ENCODE results near the gene CEP68.
A peak's percentile ranks its signal among the peaks of the same experiment; 100 is the strongest.

Gene CEP68

DNA sequence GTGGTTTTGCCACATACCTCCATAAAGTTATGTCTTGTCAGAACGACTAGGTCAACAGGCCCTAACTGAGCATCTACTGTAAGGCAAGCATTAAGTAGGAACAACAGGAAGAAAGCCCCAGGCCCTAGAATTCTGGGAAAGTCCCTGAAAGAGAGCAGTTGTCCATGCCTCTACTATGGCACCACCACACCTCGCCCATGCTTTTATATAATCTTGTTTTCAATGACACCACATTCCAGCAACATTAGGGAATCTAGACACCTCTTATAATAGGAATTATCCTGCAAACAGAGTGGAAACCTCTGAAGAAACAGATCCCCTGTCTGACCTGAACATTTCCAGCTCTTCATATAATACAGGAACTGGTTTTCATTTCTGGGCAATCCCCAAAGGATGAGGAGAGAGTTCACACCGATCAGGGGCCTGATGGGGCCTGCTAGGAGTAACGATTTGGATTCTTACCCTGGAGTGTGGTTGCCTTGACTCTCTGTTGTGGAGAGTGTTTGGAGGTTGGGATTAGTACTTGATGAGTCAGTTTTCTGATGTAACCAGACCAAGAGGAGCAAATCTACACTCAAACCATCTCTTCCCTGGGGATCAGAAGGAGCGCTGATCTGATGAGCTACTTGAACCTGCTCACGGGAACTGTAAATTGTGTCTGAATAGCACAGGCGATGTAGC, 31.9 kb upstream of the CEP68 start:
- DNase-seq (ENCODE audit: low spot score): no peak
- TF ChIP-seq, protein P1, sequence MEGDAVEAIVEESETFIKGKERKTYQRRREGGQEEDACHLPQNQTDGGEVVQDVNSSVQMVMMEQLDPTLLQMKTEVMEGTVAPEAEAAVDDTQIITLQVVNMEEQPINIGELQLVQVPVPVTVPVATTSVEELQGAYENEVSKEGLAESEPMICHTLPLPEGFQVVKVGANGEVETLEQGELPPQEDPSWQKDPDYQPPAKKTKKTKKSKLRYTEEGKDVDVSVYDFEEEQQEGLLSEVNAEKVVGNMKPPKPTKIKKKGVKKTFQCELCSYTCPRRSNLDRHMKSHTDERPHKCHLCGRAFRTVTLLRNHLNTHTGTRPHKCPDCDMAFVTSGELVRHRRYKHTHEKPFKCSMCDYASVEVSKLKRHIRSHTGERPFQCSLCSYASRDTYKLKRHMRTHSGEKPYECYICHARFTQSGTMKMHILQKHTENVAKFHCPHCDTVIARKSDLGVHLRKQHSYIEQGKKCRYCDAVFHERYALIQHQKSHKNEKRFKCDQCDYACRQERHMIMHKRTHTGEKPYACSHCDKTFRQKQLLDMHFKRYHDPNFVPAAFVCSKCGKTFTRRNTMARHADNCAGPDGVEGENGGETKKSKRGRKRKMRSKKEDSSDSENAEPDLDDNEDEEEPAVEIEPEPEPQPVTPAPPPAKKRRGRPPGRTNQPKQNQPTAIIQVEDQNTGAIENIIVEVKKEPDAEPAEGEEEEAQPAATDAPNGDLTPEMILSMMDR (IDR thresholded peaks at IDR 0.05; ENCODE audit: extremely low read depth, insufficient read depth, missing control alignments): no peak
- in situ Hi-C loops (cut with MboI; ENCODE audit: low pct_unique_long_range_greater_than_20kb, low sequenced_read_pairs, unreplicated experiment): no loop called here

DNA sequence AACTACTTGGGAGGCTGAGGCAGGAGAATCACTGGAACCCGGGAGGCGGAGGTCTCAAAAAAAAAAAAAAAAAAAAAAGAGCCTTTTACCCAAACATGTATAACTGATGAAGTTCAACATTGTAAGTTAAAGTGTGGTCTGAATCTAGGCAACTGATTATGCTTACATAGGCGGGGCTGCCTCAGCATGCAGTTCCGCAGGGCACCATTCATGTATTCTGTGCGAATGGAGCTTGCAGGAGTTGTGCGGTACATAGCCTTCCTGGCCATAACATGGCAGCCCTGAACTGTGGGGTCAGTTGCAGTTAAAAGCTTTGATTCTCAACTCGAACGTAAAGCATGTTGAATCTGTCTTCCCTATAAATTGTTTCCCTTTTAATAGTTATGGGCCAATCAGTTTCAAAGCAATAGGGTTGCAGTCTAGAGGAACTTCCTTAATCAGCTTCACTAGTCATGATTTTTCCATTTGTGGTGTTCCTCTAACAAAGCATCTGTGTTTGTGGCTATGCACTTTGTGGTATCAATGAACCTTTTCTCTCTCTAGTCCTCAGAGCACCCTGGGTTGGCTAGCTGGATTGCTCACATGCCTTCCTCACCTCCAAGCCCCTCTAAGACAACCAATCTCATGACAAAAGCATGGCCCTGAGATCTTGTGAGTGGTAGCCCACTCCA, 30.6 kb upstream of the CEP68 start:
- TF ChIP-seq, protein P1 (IDR thresholded peaks at IDR 0.05; ENCODE audit: extremely low read depth, insufficient read depth, missing control alignments): no peak
- in situ Hi-C loops (cut with MboI; ENCODE audit: low pct_unique_long_range_greater_than_20kb, low sequenced_read_pairs, unreplicated experiment): loop anchor here (25.0 kb wide), 3 partner anchors 113 to 688 kb away; no protein-coding TSS in a partner anchor
- DNase-seq (ENCODE audit: low spot score): no peak

GRCh38 chr2:65026154-65026553, 30.1 kb upstream of the CEP68 start:
- in situ Hi-C loops (cut with MboI; ENCODE audit: low pct_unique_long_range_greater_than_20kb, low sequenced_read_pairs, unreplicated experiment): loop anchor here (25.0 kb wide), 3 partner anchors 114 to 689 kb away; no protein-coding TSS in a partner anchor
- DNase-seq (ENCODE audit: low spot score): no peak
- TF ChIP-seq, protein P1 (IDR thresholded peaks at IDR 0.05; ENCODE audit: extremely low read depth, insufficient read depth, missing control alignments): no peak

DNA sequence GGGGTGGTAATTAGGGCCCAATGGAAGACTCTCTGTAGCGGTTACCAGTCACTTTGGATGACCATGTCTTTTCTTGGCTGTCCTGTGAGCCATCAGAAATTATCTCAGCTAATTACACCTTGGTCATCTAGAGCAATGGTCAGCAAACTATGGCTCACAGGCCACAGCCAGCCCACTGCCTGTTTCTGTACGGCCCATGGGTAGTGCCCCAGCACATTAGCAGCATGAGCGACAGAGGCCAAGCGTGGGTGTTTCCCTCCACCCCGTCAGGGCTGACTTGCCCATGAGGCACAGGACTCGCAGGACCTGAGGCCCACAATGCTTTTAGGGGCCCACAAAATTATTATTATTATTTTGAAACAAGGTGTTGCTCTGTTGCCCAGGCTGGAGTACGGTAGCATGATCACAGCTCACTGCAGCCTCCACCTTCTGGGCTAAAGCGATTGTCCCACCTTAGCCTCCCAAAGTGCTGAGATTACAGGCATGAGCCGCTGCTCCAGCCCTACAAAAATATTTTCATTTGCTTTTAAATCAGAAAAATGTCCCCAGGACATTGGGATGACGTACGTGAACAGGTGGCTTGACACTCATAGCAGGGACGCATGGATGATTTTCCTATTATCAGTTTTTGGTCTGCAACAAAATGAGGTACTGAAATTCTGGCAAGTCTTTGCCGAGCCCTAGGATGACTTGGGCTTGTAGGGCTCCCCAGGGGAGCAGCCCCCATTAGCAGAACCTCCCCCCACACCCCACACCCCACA, 29.3 kb upstream of the CEP68 start:
- in situ Hi-C loops (cut with MboI; ENCODE audit: low pct_unique_long_range_greater_than_20kb, low sequenced_read_pairs, unreplicated experiment): loop anchor here (25.0 kb wide), 3 partner anchors 115 to 690 kb away; no protein-coding TSS in a partner anchor
- TF ChIP-seq, protein P1 (IDR thresholded peaks at IDR 0.05; ENCODE audit: extremely low read depth, insufficient read depth, missing control alignments): no peak
- peak; percentile 45 for DNase-seq (ENCODE audit: low spot score)

DNA sequence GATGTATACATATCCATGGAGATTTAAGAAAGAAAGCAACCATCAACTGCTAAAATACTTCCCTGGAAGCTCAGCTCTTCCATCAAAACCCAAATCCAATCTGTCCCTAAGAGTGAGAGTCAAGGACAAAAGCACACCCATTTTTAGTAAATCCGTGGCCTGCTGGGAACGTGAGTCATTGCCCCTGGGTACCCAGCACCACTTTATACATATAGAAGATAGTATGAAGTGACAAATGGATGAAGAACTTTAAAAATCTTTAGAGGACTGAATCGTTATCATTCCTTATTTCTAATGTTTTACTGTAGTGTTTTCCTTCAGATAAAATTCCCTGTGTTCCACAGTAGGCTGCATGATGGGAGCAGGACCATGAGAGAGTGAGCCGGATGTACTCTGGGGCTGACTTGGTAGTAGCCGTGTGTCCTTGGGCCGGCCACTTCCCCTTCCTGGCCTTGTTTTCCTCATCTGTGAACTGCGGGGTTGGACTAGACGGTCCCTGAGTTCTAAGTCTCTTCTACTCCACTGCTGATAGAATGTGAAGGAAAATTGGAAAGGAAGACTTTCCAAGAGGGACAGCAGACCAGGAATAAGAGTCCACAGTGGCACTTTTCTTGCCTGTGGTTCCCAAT, 28.5 kb upstream of the CEP68 start:
- TF ChIP-seq, protein P1 (IDR thresholded peaks at IDR 0.05; ENCODE audit: extremely low read depth, insufficient read depth, missing control alignments): no peak
- no peak for DNase-seq (ENCODE audit: low spot score)
- in situ Hi-C loops (cut with MboI; ENCODE audit: low pct_unique_long_range_greater_than_20kb, low sequenced_read_pairs, unreplicated experiment): loop anchor here (25.0 kb wide), 3 partner anchors 115 to 690 kb away; no protein-coding TSS in a partner anchor
